Measurements from ENCODE around the gene TAS2R16.
"Not testable (repeated sequence)": the region's sequence is repeated elsewhere in the genome, so short reads cannot be mapped to it uniquely, and the experiment has no call there.

TAS2R16 gene

GRCh38 chr7:122972056-122972455 is 23.4 kb downstream of the TAS2R16 start:
- no peak for DNase-seq (ENCODE audit: low spot score)

- no peak for DNase-seq (ENCODE audit: low spot score)
Observed at GRCh38 chr7:122970740-122971725, 24.5 kb downstream of the TAS2R16 start.

- DNase-seq (ENCODE audit: low spot score) = no peak
Observed at GRCh38 chr7:122968389-122968788, 27.1 kb downstream of the TAS2R16 start.

GRCh38 chr7:122965306-122965705 is 30.2 kb downstream of the TAS2R16 start:
- DNase-seq (ENCODE audit: low spot score) = no peak

GRCh38 chr7:122953678-122954077 is 41.8 kb downstream of the TAS2R16 start:
- not testable (repeated sequence) for DNase-seq (ENCODE audit: low spot score)

GRCh38 chr7:122951006-122951405 is 44.5 kb downstream of the TAS2R16 start:
- no peak for DNase-seq (ENCODE audit: low spot score)

- no peak for DNase-seq (ENCODE audit: low spot score)
Observed at GRCh38 chr7:122949186-122949585, 46.3 kb downstream of the TAS2R16 start.
